ENCODE results near the gene UNC13A. TPM values are rescaled to one million over a fixed set of nuclear protein-coding genes. Genes with fewer than 3 reads are reported as not detected.

UNC13A gene
- total and polyA plus RNA-seq, 2 of the 13 experiments (the other 11 are each of a cell fraction or from before 2014, with no cell fraction given), result 0.11 to 0.45 TPM

- WGBS (ENCODE audit: low lambda C conversion rate), result 4% methylated on average over 18 of the region's 25 CpGs
- intact Hi-C loops (cut with micrococcal nuclease; ENCODE audit: unreplicated experiment) (no loop called here), in situ Hi-C loops (cut with HindIII; ENCODE audit: extremely low pct_ligation_motif_present, low pct_unique_long_range_greater_than_20kb) (no loop called here)
- BruUV-seq (replicated peaks), result no TSS peak
- Histone ChIP-seq H3K9me3 (ENCODE audit: low read length) (no peaks in the 10 kb centered on the region), H3K4me2 (ENCODE audit: low read depth, low read length) (peak overlapping the region; percentile 71), H4K20me1 (ENCODE audit: insufficient read depth, low read length) (no peaks in the 10 kb centered on the region), H3K9ac (ENCODE audit: insufficient read depth, low read depth, low read length) (no peak overlapping the region), H2AFZ (ENCODE audit: low read length) (no peak overlapping the region), H3K79me2 (ENCODE audit: insufficient read depth, low read length) (no peaks in the 10 kb centered on the region), H3K4me1 (ENCODE audit: insufficient read depth, low read length) (peaks cover 13% of the 10 kb centered on the region), H3K27ac (ENCODE audit: extremely low read length, insufficient read depth, low read length) (no peak overlapping the region), H3K27me3 (ENCODE audit: control insufficient read depth in 1 of 2, insufficient read depth in 2 of 2, low read length in 2 of 2) (peaks cover 0 to 6% of the 10 kb centered on the region in 2 experiments; a peak in 2 of 5 replicates), H3K36me3 (replicated peaks in 1 of 2; ENCODE audit: control insufficient read depth in 1 of 2, insufficient read depth in 2 of 2, low read length in 2 of 2) (no peaks in the 10 kb centered on the region), H3K4me3 (replicated peaks in 1 of 3; ENCODE audit: insufficient read depth in 1 of 3, low read depth in 2 of 3, low read length in 3 of 3) (peak overlapping the region in 2 of 3 experiments; percentile 31 to 61; a peak in 3 of 6 replicates)
- no peak for FAIRE-seq
- DNase-seq (ENCODE audit: low spot score), result no peak
- ATAC-seq, result peak; percentile 88
- POLR2A ChIA-PET, result no interaction called here
- CTCF ChIA-PET (ENCODE audit: low intra/inter-chr PET ratio, low total read pairs), result no interaction called here
- no peak for TF ChIP-seq ONECUT2 (CRISPR knock-in tag; IDR thresholded peaks at IDR 0.05)
- TF ChIP-seq CBX2 (IDR thresholded peaks at IDR 0.05; ENCODE audit: low read depth, low read length), result no peak
- no peak for TF ChIP-seq CBX2 (CRISPR knock-in tag; IDR thresholded peaks at IDR 0.05; ENCODE audit: low read depth)
- TF ChIP-seq ZNF354B (CRISPR knock-in tag; IDR thresholded peaks at IDR 0.05), result no peak
- TF ChIP-seq MEIS1 (CRISPR knock-in tag; IDR thresholded peaks at IDR 0.05; ENCODE audit: borderline replicate concordance), result no peak
- TF ChIP-seq ELF3 (CRISPR knock-in tag; IDR thresholded peaks at IDR 0.05), result peak; percentile 36; the same call in 1 of the 2 replicates
- no peak for TF ChIP-seq BCL6 (CRISPR knock-in tag; IDR thresholded peaks at IDR 0.05)
- TF ChIP-seq ZNF670 (CRISPR knock-in tag; IDR thresholded peaks at IDR 0.05; ENCODE audit: borderline replicate concordance), result no peak
- TF ChIP-seq SMYD3 (CRISPR knock-in tag; IDR thresholded peaks at IDR 0.05), result no peak
- no peak for TF ChIP-seq JUNB (CRISPR knock-in tag; IDR thresholded peaks at IDR 0.05; ENCODE audit: borderline replicate concordance)
- TF ChIP-seq, protein P1, sequence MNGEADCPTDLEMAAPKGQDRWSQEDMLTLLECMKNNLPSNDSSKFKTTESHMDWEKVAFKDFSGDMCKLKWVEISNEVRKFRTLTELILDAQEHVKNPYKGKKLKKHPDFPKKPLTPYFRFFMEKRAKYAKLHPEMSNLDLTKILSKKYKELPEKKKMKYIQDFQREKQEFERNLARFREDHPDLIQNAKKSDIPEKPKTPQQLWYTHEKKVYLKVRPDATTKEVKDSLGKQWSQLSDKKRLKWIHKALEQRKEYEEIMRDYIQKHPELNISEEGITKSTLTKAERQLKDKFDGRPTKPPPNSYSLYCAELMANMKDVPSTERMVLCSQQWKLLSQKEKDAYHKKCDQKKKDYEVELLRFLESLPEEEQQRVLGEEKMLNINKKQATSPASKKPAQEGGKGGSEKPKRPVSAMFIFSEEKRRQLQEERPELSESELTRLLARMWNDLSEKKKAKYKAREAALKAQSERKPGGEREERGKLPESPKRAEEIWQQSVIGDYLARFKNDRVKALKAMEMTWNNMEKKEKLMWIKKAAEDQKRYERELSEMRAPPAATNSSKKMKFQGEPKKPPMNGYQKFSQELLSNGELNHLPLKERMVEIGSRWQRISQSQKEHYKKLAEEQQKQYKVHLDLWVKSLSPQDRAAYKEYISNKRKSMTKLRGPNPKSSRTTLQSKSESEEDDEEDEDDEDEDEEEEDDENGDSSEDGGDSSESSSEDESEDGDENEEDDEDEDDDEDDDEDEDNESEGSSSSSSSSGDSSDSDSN (CRISPR knock-in tag; IDR thresholded peaks at IDR 0.05), result peak; percentile 44; the same call in 1 of the 2 replicates
- no peak for TF ChIP-seq ZNF883 (CRISPR knock-in tag; IDR thresholded peaks at IDR 0.05; ENCODE audit: not compliant biosample characterization)
- no peak for TF ChIP-seq ZBTB40 (IDR thresholded peaks at IDR 0.05)
- no peak for TF ChIP-seq ZBTB40 (CRISPR knock-in tag; IDR thresholded peaks at IDR 0.05)
Measured at GRCh38 chr19:17655751-17656472, 32.2 kb downstream of the UNC13A start.

Data from HepG2 (cell line).